Stomach (tissue), 4 donors: ENCODE measurements around the gene ZCWPW2.

Experiments used
- EP300 ChIP-seq: sonication (generic); formaldehyde crosslinking; IDR thresholded peaks from one replicate; pipeline ENCODE4 v1.6.1; 2017; ENCODE audit warnings: antibody characterized with exemption
- POLR2AphosphoS5 ChIP-seq, 3 donors: sonication (generic); formaldehyde crosslinking; IDR thresholded peaks; one replicate each; pipeline ENCODE4 v1.6.1; 2016; ENCODE audit warnings: antibody characterized with exemption in 3 of 3
- TF ChIP-seq, protein P1 (sequence below), 7 experiments: fragments of 450-650 bp in 4 of 7; fragments of 200-600 bp in 3 of 7; sonication (generic) in 3 of 7; IDR thresholded peaks; one replicate each; pipeline ENCODE4 v1.5.1; 2016 to 2019; ENCODE audit warnings: antibody characterized with exemption in 7 of 7, control low read depth in 2 of 7, mild to moderate bottlenecking in 1 of 7

- TF ChIP-seq, protein P1, sequence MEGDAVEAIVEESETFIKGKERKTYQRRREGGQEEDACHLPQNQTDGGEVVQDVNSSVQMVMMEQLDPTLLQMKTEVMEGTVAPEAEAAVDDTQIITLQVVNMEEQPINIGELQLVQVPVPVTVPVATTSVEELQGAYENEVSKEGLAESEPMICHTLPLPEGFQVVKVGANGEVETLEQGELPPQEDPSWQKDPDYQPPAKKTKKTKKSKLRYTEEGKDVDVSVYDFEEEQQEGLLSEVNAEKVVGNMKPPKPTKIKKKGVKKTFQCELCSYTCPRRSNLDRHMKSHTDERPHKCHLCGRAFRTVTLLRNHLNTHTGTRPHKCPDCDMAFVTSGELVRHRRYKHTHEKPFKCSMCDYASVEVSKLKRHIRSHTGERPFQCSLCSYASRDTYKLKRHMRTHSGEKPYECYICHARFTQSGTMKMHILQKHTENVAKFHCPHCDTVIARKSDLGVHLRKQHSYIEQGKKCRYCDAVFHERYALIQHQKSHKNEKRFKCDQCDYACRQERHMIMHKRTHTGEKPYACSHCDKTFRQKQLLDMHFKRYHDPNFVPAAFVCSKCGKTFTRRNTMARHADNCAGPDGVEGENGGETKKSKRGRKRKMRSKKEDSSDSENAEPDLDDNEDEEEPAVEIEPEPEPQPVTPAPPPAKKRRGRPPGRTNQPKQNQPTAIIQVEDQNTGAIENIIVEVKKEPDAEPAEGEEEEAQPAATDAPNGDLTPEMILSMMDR (IDR thresholded peaks at IDR 0.05), result no peak
- TF ChIP-seq POLR2AphosphoS5 (IDR thresholded peaks at IDR 0.05), result no peak
- TF ChIP-seq EP300, result no peak
These were observed 1.0 kb downstream of the ZCWPW2 start for GRCh38 chr3:28349469-28350000.
